ENCODE data around the gene XPNPEP1.

The XPNPEP1 gene

DNA sequence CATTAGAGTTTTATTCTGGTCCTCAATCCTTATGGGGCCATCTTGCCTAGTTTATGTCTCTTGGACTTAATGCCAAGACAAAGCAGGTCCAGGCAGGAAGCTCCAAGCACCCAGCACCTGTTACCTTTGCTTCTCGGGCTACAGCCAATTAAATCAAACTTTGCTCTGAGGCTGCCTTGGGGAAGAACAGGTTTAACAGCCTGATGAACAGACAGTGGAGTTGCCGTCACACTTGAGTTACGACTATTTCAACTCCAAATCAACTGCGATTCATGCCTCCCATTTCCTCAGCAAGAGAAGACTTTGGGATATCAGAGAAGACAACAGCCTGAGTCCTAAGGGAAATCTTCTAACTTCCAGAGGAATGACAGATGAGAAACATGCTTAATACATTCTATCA is 62.2 kb downstream of the XPNPEP1 start:
- no peak for DNase-seq

DNA sequence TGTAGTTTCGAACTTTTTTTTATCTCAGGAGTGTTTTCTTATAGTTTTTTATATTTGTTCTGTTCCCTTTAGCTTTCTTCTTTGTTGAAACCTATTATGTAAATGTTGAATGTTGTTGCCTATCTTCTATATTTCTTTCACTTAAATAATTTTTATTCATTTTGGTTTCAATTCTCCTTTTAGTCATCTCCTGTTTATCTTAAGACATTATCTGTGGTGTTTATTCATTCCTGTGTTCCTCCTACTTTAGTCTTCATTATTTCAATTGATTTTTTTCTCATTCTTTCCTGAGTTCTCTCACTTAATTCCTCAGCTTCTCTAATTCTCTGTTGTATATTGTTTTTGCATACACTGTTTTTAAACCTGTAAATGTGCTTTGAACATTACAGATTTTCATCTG is 64.1 kb downstream of the XPNPEP1 start:
- DNase-seq: no peak

DNA sequence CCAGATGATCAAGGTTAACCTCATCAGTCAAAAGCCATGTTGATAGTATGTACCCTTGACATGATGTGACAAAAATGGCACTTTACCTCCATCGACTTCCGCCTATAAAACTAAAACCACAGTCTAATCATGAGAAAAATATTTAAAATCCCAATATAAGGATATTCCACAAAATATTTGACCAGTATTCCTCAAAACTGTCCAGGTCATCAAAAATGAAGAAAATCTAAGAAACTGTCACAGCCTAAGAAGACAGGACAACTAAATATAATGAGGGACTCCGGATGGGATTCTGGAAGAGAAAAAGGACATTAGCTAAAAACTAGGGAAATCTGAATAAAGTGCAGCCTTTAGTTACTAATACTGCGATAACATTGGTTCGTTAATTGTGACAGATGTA is 67.6 kb downstream of the XPNPEP1 start:
- DNase-seq: no peak

DNA sequence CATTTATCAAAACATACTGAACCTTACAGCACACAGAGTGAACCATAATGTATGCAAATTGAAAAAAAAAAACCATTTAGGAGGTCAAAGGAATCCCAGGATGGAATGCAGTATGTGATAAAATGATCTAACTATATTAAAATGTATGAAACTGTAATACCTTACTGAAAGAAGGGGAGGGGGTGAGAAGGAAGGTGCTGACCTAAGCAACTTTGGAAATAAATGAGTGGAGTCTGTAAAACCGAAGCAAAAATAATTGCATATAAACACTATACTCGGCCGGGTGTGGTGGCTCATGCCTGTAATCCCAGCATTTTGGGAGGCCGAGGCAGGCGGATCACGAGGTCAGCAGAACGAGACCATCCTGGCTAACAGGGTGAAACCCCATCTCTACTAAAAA is 69.4 kb downstream of the XPNPEP1 start:
- no peak for DNase-seq

DNA sequence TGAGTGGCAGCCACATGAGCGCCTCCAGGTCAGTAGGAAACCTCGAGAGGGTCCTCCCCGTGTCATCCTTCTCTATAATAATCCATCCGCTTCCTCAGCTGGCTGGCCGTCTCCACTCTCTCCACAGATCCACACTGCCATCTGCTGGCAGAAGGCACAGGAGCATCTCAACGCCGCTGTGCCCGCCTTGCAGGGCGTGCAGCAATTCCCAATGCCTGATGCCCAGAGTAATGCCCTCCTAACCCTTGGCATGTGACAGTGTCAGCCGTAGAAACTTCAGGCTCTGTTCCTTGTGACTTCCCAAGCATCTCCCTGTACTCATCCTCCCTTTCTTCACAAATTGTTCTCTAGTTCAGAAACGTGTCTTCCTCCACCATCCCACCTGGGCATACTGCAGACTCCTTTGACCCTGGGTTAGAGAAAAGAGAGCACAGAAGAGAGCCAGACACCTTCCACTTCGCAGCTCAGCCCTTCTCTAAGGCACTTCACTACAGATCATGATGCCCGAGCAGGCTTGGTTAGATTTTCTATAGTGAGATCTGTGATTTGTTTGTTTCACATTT is 70.8 kb downstream of the XPNPEP1 start:
- DNase-seq: peak; percentile 72

DNA sequence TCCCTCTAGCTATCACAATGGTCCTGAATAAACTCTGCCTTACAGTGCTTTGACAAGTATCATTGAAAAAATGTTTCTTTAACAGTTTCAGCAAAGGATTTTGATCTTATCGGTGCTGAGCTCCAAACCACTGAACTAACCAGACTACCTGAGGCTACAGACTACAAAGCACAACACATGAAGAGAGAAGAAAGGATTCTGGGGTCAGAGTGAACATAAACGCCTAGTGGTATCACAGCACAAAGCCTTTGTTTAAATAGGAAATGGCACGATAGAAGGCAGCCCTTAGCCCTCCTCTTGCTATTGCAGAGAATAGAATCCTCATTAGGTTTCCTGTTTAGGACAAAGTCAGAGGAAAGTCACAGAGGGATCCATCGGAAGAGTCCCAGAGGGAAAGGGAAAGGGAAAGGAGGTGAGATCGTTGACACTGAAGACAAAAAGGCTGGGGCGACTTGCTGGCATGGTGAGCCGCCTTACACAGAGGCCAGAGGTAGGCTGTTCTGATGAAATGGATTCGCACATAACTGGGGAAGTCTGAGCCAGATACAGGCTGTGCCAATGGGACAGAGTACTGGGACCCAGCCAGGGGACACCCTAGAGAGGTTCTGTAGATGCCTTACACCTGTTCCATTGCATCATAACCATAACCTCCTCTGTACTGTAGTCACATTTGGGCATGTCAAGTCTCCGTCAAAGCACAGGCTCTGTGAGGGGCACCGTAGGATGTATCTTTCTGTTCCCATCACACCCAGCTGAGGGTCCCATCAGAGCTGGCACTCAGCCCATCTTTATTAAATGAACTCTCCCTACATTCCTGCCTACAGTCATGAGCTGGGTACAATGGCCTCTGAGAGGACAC is 71.5 kb downstream of the XPNPEP1 start:
- no peak for DNase-seq

DNA sequence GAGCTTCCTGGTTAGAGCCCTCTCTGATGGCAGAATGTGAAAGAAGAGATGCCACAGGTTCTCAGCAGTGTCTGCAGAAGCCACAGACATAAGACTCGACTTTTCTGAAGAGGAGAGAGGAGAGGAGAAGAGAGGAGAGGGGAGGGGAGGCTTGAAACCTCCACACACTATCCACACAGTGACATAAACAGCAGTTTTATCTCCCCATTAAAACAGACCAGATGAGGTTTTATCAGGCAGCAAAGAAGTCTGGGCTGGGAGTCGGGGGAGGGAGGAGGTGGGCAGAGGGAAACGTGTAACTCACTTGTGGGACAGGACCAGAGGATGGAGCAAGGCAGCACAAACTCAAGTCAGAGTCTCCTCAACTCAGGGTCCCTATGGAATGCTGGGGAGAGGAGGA is 76.5 kb downstream of the XPNPEP1 start:
- no peak for DNase-seq

DNA sequence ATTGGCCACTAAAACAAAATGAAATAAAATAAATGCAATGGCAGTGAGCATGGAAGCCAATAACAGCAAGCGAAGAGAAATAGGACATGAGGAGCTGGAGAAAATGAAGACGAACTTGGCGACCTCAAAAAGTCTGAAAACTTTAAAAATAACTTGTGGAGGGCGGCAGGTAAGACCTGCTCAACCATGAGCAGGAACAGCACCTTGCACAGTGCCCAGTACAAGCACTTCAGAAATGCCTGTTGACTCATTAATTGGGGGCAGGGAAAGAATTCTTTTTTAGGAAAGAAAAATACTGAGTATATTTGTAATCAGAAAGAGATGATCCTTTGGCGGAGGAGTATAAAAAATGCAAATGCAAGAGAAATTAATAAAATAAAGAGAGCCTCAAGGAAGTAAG is 78.0 kb downstream of the XPNPEP1 start:
- no peak for DNase-seq

DNA sequence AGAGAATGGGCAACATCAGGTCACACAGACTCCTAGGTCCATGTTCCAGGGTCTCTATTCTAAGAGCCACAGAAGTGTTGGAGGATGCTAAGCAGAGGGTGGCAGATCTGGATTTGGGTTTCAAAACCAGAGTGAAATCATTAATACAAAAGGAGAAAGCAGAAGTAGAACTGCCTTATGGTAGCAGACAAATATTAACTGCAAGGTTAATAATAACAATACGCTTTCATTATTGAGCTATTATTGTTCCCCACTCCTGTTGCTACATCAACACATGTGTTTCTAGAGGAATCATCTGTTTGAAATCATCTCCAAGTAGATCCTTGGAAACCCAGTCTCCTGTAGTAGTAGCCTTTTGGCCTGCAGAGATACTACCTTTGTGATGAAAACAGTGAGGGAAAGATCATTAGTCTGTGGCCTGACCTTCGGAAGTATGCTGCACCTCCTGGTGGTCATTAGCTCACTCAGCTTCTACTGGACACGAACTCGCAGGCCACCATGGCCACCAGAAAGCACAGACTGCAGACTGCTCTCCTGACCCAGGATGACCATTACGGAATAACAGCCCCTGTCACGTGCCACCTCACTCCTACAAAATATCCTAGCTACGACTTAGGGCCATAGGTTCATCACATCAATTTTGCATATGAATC is 84.6 kb downstream of the XPNPEP1 start:
- no peak for DNase-seq

DNA sequence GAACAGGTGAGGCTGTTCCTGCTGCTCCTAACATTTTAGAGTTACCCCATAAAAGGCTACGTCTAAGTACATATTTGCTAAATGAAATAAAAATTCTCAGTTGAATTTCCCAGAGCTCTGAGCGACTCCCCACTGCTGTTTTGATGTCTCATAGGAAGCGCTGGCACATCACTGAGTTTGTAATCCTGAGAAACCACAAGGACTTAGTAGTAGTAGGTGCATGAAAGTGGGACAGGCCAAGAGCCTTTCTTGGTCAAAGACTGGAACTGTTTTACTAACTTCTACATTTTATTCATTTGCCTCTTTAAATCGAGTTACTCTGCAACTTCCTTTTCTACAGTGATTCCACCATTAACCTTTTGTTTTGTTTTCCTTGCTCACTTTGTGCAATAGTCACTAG is 85.9 kb downstream of the XPNPEP1 start:
- no peak for DNase-seq

DNA sequence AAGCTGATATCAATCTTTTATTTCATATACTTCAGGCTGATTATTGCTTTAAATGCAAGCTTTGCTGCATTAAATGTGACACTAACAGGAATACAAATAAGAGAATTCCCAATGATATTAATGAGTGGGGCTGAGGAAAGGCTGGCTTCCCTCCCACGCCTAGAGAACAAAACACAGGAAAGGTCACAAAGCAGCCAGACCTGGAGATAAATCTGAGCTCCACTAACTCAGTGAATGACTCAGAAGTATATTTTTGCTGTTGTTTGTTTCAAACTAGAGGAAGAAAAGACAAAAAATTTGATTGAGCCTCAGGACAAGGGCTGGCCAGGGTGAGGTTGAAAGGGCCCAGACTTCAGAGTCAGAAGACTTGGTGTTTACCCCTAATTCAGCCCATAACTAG is 88.1 kb downstream of the XPNPEP1 start:
- no peak for DNase-seq

DNA sequence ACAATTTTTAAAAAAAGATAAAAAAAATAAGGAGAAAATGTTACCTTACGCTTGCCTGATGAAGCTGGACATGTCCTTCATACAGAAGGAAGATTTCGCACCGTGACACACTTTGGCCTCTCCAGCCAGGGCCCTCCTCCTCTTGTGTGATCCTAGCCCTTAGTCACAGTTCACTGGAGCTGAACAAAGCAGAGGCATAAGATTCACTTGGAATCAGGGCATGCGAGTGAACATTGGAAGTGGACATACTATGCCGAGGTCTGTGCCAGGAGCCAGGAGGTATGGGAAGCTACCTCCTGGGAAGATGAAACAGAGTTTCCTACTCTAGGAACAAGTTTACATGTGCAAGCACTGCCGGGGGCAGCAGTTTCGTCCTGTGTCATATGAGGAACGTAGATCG is 91.5 kb downstream of the XPNPEP1 start:
- DNase-seq: no peak

DNA sequence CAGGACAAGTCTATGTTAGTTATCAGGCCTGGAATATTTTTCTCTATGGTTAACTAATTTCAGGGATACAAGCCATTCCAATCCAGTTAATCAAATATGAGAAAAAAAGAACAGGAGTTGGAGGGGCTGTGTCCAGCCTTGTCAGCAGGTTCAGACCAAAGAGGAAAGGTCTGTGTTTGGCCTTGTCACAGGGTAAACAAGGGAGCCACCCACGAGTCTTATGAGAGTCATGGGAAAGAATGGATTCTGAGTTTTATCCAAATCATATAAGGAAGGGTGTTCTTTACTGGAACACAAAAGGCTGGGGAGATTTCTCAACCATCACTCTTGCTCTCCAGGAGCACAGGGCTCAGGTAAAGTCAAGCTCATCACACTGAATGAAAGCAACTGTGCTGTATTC is 99.1 kb downstream of the XPNPEP1 start:
- DNase-seq: no peak

DNA sequence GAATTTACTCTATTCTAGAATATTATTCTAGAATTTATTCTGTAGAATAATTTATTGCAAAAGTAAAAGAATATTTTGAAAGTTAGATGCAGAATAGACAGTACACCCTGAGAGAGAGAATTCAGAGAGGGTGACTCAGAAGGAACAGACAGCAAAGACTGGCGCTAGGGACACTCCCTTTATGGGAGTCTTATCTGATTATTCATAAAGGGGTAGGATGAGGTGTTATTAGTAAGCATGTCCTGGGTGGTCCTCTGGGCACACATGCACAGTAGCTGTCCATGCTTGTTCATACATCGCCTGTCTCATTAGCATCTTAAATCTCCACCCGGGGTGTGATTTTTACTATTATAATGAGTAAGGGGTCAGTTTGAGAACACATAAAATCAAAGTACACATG is 100.1 kb downstream of the XPNPEP1 start:
- DNase-seq: no peak

DNA sequence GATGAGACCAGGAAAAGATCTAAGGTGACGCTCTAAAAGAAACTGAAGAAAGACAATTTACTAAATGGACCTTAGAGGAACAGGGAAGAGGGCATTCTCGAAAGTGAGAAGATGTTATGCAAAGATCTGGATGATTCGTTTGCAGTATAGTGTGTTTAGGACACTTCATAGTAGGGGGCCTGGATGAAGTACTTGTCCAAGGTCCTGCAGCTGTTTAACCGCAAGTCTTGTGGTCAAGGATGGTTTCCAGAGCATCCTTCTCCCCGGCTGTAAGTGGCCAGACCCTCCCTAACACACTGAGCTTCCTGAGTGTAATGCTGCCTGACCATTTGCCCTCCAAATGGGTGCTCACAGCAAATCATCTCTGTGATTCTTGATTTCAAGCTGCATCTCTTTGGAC is 101.6 kb downstream of the XPNPEP1 start:
- DNase-seq: no peak

DNA sequence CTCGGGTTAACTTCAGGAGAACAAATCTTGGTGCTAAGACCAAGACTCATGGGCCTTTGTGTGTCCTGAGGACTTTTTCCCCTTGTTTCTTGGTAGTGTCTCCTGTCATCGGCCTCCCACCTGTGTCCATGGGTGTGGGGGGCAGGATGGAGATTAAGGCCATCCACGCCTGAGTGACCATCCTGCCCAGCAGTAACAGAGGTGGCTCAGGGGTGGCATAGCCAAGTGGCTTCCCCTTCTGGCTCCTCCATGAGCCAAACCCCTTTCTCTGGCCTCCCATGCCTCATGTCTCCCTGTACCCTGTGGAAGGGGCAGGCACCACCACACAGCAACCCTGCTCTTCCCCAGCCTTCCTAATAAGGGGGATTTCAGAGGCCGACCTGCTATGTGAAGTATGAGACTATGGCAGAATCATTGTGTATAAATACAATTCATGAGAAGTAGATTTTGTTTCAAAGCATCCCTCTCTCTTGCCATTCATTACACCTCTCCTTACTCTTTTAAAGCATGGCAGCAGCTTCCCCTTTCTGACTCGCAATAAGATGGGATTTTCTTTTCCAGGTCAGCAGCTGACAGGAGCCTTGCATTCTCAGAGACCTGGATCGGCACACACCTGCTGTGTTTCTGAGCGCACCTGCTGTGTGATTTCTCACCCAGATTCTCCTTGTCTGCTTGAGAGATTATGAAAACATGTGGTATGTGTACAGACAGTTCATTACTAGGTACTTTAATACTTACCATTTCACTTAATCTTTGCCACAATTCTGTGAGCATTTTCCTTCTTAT is 102.5 kb downstream of the XPNPEP1 start:
- DNase-seq: no peak

DNA sequence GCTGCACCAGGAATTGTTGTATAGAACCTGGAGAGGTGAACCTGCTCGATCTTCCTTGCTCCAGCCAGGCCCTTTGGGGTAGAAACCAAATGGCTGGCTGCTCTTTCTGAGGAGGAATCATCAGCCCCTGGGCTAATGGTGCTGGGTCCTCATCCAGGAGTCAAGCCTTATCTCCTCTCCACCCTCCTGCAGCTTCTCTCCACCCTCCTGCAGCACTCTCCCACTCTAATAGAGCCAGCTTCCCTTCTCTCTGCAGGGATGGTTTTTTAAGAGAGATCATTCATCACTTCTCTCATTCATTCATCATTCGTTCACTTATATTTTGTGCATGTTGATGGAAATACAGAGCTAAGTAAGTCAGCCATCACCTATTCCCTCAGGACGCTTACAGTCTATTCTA is 103.5 kb downstream of the XPNPEP1 start:
- no peak for DNase-seq
